ENCODE measurements around the gene HID1. TPM values are rescaled to one million over a fixed set of nuclear protein-coding genes. Genes with fewer than 3 reads are reported as not detected.

HID1 gene, protein sequence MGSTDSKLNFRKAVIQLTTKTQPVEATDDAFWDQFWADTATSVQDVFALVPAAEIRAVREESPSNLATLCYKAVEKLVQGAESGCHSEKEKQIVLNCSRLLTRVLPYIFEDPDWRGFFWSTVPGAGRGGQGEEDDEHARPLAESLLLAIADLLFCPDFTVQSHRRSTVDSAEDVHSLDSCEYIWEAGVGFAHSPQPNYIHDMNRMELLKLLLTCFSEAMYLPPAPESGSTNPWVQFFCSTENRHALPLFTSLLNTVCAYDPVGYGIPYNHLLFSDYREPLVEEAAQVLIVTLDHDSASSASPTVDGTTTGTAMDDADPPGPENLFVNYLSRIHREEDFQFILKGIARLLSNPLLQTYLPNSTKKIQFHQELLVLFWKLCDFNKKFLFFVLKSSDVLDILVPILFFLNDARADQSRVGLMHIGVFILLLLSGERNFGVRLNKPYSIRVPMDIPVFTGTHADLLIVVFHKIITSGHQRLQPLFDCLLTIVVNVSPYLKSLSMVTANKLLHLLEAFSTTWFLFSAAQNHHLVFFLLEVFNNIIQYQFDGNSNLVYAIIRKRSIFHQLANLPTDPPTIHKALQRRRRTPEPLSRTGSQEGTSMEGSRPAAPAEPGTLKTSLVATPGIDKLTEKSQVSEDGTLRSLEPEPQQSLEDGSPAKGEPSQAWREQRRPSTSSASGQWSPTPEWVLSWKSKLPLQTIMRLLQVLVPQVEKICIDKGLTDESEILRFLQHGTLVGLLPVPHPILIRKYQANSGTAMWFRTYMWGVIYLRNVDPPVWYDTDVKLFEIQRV
- total RNA-seq (ENCODE audit: unreplicated experiment), result 157 TPM
- long read RNA-seq, transcript HID1-202 (19 exons, 3,271 nt), result major isoform, 35 of 69 reads
- long read RNA-seq, partial matches to known transcripts, result 16 of 69 reads
- long read RNA-seq, other reads (novel, unspliced or antisense), result 17 of 69 reads

DNA sequence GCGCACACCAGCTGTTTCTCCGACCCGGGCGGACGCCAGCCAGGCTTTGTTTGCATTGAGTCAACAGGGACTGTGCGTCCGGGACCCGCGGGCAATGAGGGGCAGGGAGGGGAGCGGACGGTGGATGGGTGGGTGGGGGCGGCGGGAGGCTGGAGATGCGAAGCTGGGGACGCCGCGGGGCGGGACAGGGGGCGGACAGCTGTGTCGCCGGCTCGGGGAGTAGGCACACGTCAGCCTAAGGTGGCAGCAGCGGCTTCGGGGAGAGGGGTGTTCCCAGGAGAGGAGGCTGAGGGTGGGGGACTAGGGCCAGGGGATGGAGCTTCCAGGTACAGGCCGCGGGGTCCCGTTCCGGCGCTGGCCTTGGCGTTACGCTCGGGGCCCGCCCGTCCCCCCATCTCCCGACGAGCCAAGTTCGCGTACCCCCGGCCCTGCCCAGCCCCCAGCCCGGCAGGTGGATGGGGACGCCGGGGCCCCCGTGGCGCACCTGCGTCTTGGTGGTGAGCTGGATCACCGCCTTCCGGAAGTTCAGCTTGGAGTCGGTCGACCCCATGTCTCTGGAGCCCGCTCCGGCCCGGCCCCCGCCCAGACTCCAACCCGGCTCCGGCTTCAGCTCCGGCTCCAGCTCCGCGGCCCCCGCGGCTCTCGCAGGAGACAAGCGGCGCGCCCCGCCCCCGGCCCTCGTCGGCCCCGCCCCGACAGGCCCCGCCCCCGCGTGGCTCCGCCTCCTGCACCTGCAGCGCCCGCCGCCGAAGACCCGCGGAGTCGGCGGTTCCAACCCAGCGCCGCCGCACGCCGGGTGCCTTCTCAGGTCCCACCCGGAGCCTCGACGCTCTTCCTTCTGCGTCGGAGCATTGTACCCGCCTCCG lies at the start of gene HID1:
TSS of gene HID1 (minus strand) at position 653 of the 866 bp plus-strand sequence. CDS start at position 550, 103 bp downstream.
- Mint-ChIP-seq H3K27ac (ENCODE audit: unreplicated experiment) (peak within 1 kb of the TSS; percentile 77), H3K36me3 (ENCODE audit: low read depth, unreplicated experiment) (no peaks in the 10 kb centered on the region), H3K27me3 (ENCODE audit: unreplicated experiment) (peaks cover 12% of the 10 kb centered on the region), H3K4me3 (ENCODE audit: unreplicated experiment) (peak within 1 kb of the TSS; percentile 92), H3K4me1 (ENCODE audit: unreplicated experiment) (peaks cover 27% of the 10 kb centered on the region), H3K9me3 (ENCODE audit: unreplicated experiment) (no peaks in the 10 kb centered on the region)
- DNase-seq (ENCODE audit: low spot score), result peak; percentile 76
- TF ChIP-seq, protein P1, sequence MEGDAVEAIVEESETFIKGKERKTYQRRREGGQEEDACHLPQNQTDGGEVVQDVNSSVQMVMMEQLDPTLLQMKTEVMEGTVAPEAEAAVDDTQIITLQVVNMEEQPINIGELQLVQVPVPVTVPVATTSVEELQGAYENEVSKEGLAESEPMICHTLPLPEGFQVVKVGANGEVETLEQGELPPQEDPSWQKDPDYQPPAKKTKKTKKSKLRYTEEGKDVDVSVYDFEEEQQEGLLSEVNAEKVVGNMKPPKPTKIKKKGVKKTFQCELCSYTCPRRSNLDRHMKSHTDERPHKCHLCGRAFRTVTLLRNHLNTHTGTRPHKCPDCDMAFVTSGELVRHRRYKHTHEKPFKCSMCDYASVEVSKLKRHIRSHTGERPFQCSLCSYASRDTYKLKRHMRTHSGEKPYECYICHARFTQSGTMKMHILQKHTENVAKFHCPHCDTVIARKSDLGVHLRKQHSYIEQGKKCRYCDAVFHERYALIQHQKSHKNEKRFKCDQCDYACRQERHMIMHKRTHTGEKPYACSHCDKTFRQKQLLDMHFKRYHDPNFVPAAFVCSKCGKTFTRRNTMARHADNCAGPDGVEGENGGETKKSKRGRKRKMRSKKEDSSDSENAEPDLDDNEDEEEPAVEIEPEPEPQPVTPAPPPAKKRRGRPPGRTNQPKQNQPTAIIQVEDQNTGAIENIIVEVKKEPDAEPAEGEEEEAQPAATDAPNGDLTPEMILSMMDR (IDR thresholded peaks at IDR 0.05; ENCODE audit: unreplicated experiment), result no peak

DNA sequence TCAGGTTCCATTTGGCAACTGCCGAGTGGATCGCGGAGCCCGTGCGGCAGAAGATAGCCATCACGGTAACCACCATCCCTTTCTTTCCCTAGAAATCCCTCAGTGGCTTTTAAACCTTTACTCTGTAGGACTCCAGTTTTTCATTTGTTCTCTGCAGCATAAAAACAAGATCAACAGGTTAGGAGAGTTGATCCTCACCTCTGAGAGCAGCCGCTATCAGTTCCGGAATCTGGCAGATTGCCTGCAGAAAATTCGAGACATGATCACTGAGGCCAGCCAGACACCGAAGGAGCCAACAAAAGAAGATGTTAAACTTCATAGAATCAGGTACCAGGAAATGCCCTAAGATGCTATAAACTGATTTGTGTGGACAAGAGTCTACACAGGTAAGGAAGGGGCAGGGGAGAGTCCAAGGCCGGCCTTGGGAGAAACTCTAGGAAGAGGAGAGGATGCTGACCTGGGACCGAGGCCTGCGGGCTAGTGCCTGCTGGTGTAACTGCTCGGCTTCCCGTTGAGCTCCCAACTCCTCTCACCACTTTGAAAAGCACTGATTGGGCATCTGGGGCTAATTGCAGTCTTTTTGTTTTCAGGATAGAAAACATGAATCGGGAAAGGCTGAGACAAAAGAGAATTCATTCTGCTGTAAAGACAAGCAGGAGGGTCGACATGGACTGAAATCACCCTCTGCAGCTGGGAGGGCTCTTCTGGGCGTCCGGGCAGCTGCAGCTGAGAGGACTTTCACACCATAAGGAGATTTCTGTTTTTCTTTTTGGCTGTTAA lies 48.0 kb upstream of the HID1 start:
- H3K36me3 Mint-ChIP-seq (ENCODE audit: low read depth, unreplicated experiment), result peaks cover 38% of the 10 kb centered on the region

DNA sequence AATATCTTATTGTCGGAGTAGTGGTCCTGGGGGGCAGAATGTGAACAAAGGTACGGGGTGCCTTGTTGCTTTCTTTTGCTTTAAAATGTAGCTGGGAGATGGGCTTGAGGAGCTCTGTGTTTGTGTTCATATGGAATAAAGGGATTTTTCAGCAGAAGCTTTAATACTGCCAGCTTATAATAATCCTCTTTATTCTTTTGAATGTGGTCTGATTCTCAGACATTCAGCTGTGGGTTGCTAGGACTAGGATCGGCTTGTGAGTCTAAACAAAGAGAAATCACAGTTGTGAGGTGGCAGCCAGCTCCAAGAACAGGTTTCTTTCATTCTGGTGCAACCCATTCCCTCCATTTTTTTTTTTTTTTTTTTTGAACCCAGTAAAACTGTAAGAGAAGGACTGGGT lies 47.2 kb upstream of the HID1 start:
- Mint-ChIP-seq H3K4me3 (ENCODE audit: unreplicated experiment) (no peak overlapping the region), H3K27ac (ENCODE audit: unreplicated experiment) (no peak overlapping the region)

More for the DNA sequence above, 48.0 kb upstream of the HID1 start:
- H3K4me1 Mint-ChIP-seq (ENCODE audit: unreplicated experiment), result no peaks in the 10 kb centered on the region
- H3K4me3 Mint-ChIP-seq (ENCODE audit: unreplicated experiment), result no peak overlapping the region
- TF ChIP-seq, protein P1 (IDR thresholded peaks at IDR 0.05; ENCODE audit: unreplicated experiment), result no peak
- no peak overlapping the region for H3K27ac Mint-ChIP-seq (ENCODE audit: unreplicated experiment)
- H3K27me3 Mint-ChIP-seq (ENCODE audit: unreplicated experiment), result peaks cover 1% of the 10 kb centered on the region
- DNase-seq (ENCODE audit: low spot score), result no peak
- H3K9me3 Mint-ChIP-seq (ENCODE audit: unreplicated experiment), result no peaks in the 10 kb centered on the region

DNA sequence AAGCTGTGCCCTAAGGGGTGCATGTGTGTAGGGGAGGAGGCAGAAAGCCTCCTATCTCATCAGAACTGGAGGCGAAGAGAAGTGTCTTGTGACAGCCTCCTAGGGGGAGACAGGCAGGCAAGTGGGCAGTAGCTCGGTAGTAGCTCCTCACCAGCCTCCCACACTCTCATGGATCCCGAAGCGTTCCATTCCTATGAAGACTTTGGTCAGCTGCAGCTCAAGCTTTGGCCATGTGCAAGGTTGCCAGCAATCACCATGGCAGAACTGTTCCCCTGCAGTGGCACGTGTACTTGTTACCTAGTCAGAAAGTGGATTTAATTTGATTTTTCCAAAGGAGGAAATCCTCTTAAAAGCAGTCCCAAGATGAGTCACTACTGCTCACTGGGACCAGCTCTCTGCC lies 46.6 kb upstream of the HID1 start:
- TF ChIP-seq, protein P1 (IDR thresholded peaks at IDR 0.05; ENCODE audit: unreplicated experiment), result no peak
- H3K27me3 Mint-ChIP-seq (ENCODE audit: unreplicated experiment), result peaks cover 1% of the 10 kb centered on the region
- no peaks in the 10 kb centered on the region for H3K4me1 Mint-ChIP-seq (ENCODE audit: unreplicated experiment)
- DNase-seq (ENCODE audit: low spot score), result no peak
- no peak overlapping the region for H3K4me3 Mint-ChIP-seq (ENCODE audit: unreplicated experiment)
- no peak overlapping the region for H3K27ac Mint-ChIP-seq (ENCODE audit: unreplicated experiment)
- peaks cover 35% of the 10 kb centered on the region for H3K36me3 Mint-ChIP-seq (ENCODE audit: low read depth, unreplicated experiment)
- H3K9me3 Mint-ChIP-seq (ENCODE audit: unreplicated experiment), result no peaks in the 10 kb centered on the region

More for the DNA sequence above, 47.2 kb upstream of the HID1 start:
- Mint-ChIP-seq H3K27me3 (ENCODE audit: unreplicated experiment) (peaks cover 1% of the 10 kb centered on the region), H3K36me3 (ENCODE audit: low read depth, unreplicated experiment) (peaks cover 35% of the 10 kb centered on the region), H3K4me1 (ENCODE audit: unreplicated experiment) (no peaks in the 10 kb centered on the region), H3K9me3 (ENCODE audit: unreplicated experiment) (no peaks in the 10 kb centered on the region)
- DNase-seq (ENCODE audit: low spot score), result no peak
- TF ChIP-seq, protein P1 (IDR thresholded peaks at IDR 0.05; ENCODE audit: unreplicated experiment), result no peak

Measured in endothelial cell (in vitro differentiated cells).